ENCODE measurements around the gene FAM168B.
"Not testable (repeated sequence)": the region's sequence is repeated elsewhere in the genome, so short reads cannot be mapped to it uniquely, and the experiment has no call there.

GRCh38 chr2:131075578-131075977 lies 17.7 kb downstream of the FAM168B start:
- TF ChIP-seq, protein P1, sequence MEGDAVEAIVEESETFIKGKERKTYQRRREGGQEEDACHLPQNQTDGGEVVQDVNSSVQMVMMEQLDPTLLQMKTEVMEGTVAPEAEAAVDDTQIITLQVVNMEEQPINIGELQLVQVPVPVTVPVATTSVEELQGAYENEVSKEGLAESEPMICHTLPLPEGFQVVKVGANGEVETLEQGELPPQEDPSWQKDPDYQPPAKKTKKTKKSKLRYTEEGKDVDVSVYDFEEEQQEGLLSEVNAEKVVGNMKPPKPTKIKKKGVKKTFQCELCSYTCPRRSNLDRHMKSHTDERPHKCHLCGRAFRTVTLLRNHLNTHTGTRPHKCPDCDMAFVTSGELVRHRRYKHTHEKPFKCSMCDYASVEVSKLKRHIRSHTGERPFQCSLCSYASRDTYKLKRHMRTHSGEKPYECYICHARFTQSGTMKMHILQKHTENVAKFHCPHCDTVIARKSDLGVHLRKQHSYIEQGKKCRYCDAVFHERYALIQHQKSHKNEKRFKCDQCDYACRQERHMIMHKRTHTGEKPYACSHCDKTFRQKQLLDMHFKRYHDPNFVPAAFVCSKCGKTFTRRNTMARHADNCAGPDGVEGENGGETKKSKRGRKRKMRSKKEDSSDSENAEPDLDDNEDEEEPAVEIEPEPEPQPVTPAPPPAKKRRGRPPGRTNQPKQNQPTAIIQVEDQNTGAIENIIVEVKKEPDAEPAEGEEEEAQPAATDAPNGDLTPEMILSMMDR (IDR thresholded peaks at IDR 0.05): not testable (repeated sequence)
- TF ChIP-seq POLR2A (IDR thresholded peaks at IDR 0.05; ENCODE audit: low read length); SMC3 (IDR thresholded peaks at IDR 0.05); FOSL2 (IDR thresholded peaks at IDR 0.05); FOSL2 (CRISPR knock-in tag; IDR thresholded peaks at IDR 0.05); KDM1A (IDR thresholded peaks at IDR 0.05; ENCODE audit: low read depth): not testable (repeated sequence)

Data from A549 (cell line).